Measurements from ENCODE around the gene SUPT16H. TPM values are rescaled to one million over a fixed set of nuclear protein-coding genes. Genes with fewer than 3 reads are reported as not detected.

Gene SUPT16H
- total RNA-seq, 4 donors from 2014 or later, result 54.8 to 73.7 (median 57.7) TPM

- no peak for TF ChIP-seq CTCF (IDR thresholded peaks at IDR 0.05; ENCODE audit: low read depth)
These were observed 654 bp upstream of the SUPT16H start for GRCh38 chr14:21384494-21384851.

- no peak for TF ChIP-seq CTCF (IDR thresholded peaks at IDR 0.05; ENCODE audit: low read depth)
These were observed 652 bp downstream of the SUPT16H start for GRCh38 chr14:21382886-21383847.

DNA sequence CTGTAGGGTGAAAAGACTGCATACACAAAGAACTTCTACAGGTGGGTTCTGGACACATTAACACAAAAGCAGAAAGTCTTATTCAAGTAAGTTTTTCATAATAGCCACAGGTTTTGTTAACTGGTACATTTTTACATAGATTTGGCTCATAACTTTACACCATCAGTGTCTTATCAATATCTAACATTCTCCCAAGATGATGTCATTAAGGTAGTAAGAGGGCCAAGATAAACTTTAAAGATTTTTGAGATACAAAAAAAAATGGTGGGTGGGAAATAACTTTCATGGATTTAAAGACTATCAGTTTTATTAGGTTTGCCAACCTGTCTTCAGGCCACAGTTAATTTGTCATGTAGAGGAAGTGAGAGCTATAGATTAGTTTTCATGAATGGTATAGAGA lies 1.7 kb downstream of the SUPT16H start:
- no peak for TF ChIP-seq CTCF (IDR thresholded peaks at IDR 0.05; ENCODE audit: low read depth)

GRCh38 chr14:21379338-21379737 lies 4.5 kb downstream of the SUPT16H start:
- no peak for TF ChIP-seq CTCF (IDR thresholded peaks at IDR 0.05; ENCODE audit: low read depth)

GRCh38 chr14:21373980-21374379 lies 9.8 kb downstream of the SUPT16H start:
- TF ChIP-seq CTCF (IDR thresholded peaks at IDR 0.05; ENCODE audit: low read depth), result no peak

DNA sequence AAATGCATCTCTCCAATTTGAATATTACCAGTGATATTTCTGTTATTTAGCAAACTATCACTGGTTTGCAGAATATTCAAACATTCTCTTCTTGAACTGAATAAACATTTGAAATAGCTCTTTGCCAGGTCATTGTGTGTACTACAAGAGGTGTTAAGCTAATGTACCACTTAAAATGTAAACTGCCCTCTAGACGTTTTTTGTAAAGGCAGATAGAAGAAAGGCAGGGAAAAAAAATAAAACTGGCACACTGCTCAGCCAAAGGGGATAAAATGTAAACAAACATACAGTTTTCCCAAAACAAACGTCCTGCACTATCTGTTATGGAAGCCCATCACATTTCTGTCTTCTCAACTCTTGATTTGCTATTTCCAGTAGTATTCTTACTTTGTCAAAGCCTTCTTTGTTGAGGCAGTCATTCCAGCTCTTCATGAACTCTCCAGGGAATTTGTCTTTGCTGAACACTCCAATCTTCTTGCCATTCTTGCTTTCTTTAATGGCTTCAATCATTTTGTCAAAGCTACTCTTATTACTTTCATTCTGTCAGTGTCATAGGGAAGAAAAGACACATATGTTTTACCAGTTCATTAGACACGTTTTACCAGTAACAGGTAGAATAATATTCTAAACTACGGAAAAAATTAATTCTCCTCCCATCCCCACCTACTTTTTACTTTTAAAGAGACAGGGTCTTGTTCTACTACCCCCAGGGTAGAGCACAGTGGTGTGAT lies 13.7 kb downstream of the SUPT16H start:
- TF ChIP-seq CTCF (IDR thresholded peaks at IDR 0.05; ENCODE audit: low read depth), result no peak

GRCh38 chr14:21367582-21368144 lies 16.2 kb downstream of the SUPT16H start:
- no peak for TF ChIP-seq CTCF (IDR thresholded peaks at IDR 0.05; ENCODE audit: low read depth)

All from subcutaneous adipose tissue (tissue), 4 donors.